Forelimb muscle (tissue), 1 donor: ENCODE measurements around the gene GRID1. TPM values are rescaled to one million over a fixed set of nuclear protein-coding genes. Genes with fewer than 3 reads are reported as not detected.
"Not testable (repeated sequence)": the region's sequence is repeated elsewhere in the genome, so short reads cannot be mapped to it uniquely, and the experiment has no call there.

Experiments used
- DNase-seq: peaks from one replicate; pipeline ENCODE4 v3.0.0-alpha.2; 2013; ENCODE audit warnings: low read depth
- polyA plus RNA-seq: library from polyadenylated mRNA; unstranded; fragments of 120-200 nt; gene quantifications from one replicate; pipeline ENCODE4 v1.2.1, GENCODE V29; 2013; ENCODE audit not compliant: insufficient read length

The GRID1 gene
- polyA plus RNA-seq, 1 donor = 3.8 TPM

- DNase-seq = no peak
Observed at GRCh38 chr10:86083664-86084175, 282.9 kb downstream of the GRID1 start.

- DNase-seq = no peak
Observed at GRCh38 chr10:86083206-86083605, 283.4 kb downstream of the GRID1 start.

- no peak for DNase-seq
Observed at GRCh38 chr10:86082556-86082955, 284.0 kb downstream of the GRID1 start.

GRCh38 chr10:86079088-86079487, 287.5 kb downstream of the GRID1 start:
- no peak for DNase-seq

GRCh38 chr10:86078639-86079035, 288.0 kb downstream of the GRID1 start:
- no peak for DNase-seq

- DNase-seq = no peak
Observed at GRCh38 chr10:86077871-86078638, 288.5 kb downstream of the GRID1 start.

- no peak for DNase-seq
Observed at GRCh38 chr10:86077271-86077670, 289.3 kb downstream of the GRID1 start.

GRCh38 chr10:86076497-86076896, 290.1 kb downstream of the GRID1 start:
- DNase-seq = not testable (repeated sequence)

- no peak for DNase-seq
Observed at GRCh38 chr10:86075512-86075911, 291.1 kb downstream of the GRID1 start.

- DNase-seq = no peak
Observed at GRCh38 chr10:86074294-86074693, 292.3 kb downstream of the GRID1 start.

GRCh38 chr10:86073199-86073977, 293.2 kb downstream of the GRID1 start:
- DNase-seq = no peak

GRCh38 chr10:86072413-86072812, 294.2 kb downstream of the GRID1 start:
- no peak for DNase-seq

GRCh38 chr10:86071758-86072157, 294.8 kb downstream of the GRID1 start:
- DNase-seq = no peak

GRCh38 chr10:86071145-86071544, 295.4 kb downstream of the GRID1 start:
- DNase-seq = no peak

GRCh38 chr10:86070278-86070677, 296.3 kb downstream of the GRID1 start:
- DNase-seq = no peak

GRCh38 chr10:86068231-86069054, 298.2 kb downstream of the GRID1 start:
- no peak for DNase-seq

GRCh38 chr10:86067436-86068050, 299.1 kb downstream of the GRID1 start:
- no peak for DNase-seq

- DNase-seq = no peak
Observed at GRCh38 chr10:86066696-86067095, 299.9 kb downstream of the GRID1 start.

GRCh38 chr10:86065711-86066251, 300.8 kb downstream of the GRID1 start:
- DNase-seq = no peak

GRCh38 chr10:86064931-86065662, 301.5 kb downstream of the GRID1 start:
- DNase-seq = no peak

GRCh38 chr10:86064219-86064618, 302.4 kb downstream of the GRID1 start:
- DNase-seq = no peak
